HG02588 (cell line): Measurements from ENCODE around the gene HNRNPD.
"Not testable (repeated sequence)": the region's sequence is repeated elsewhere in the genome, so short reads cannot be mapped to it uniquely, and the experiment has no call there.

Source experiments
- ATAC-seq: cut with Tn5 transposase; IDR thresholded peaks from one replicate; pipeline ENCODE4 v1.9.1; 2021; ENCODE audit warnings: mild to moderate bottlenecking, moderate library complexity; ENCODE audit not compliant: unreplicated experiment

HNRNPD gene

GRCh38 chr4:82373486-82373815, 340 bp downstream of the HNRNPD start:
- ATAC-seq = peak; percentile 19

DNA sequence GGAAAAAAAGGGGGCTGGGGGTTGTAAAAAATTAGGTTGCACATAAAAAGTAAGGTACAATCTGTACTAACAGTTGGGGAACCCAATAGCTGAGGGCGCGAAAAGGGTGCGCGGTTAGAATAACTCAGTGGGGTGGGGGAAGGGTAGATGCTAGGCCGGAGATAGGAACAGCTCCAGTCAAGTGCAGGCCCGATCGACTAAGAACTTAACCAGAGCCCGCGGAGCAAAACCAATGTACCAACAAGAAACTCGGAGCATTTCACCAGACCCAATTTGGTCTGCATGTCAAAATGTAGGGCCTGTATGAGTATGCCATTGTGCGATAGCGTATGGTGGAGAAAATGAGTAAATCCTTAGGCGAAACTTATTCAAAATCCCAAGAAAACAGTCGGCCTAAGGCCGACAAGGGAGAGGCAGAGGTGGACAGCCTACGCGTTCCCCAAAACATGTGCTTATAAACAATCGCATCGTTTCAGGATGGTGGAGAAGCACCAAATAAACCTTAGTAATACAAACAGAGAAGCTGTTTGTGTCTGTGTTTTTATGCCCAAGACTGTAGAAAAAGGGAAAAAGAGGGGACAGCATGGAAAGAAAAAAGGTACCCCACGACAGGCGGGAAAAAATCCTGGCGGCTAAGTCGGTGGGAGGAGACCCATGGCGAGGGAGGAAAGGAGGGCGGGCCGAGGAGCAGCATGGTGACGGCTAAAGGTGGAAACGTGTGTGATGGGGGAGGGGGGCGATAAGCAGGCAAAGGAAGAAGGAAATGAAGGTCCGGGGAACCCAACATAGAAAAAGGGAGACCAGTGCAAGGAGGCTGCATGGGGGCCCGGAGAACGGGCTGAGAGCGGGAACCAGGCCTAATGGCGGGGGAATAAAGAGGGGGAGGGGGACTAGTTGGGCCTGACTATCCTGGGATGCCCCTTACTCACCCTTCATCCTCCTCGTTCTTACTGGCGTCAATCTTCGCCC, 990 bp downstream of the HNRNPD start:
- ATAC-seq = peak; percentile 17

DNA sequence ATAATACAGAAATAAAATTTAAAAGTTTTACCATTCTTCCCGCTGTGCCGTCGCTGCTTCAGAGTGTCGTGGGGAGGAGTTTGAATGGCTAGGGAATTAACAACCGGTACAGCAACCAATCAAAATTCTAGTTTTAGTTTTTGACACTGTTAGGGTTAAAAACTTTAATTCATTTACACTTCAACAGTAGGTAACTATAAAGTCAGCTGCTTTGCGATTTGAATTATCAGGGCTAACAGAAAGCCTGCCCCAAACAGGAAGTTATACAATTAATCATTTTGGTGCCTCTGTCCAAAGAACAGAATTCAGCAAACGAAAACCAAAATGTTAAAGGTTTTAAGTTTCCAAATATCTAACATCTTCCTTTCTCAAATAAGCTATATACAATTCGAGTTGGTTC, 2.3 kb downstream of the HNRNPD start:
- ATAC-seq = no peak

DNA sequence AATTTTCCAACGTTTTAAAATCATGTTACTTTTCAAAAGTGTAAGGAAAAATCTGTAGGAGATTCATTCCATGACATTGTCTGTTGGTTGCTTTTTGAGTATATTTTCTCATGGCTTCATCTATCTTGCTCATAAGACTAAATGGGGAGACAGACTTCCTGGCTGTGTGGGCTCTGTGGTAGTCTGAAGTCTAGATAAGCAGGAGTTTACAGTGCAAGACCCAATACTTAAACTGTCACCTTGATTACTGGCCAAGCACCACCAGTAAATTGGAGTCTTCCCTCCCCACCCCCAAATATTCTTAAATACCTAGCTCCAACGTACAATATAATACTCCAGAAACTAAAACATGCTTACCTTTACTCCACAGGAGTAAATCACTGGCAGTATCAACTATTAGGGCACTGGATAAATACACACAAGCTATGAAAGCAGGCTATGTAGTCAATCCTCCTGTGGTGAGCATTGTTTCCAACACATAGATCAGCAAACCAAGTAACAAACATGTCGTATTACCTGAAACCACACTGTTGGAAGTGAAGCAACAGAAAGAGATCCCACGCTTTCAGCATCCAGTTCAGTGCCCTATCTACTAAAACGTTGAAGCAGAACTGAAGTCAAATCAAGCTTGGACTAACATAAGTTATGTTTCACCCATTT, 6.2 kb downstream of the HNRNPD start:
- no peak for ATAC-seq

DNA sequence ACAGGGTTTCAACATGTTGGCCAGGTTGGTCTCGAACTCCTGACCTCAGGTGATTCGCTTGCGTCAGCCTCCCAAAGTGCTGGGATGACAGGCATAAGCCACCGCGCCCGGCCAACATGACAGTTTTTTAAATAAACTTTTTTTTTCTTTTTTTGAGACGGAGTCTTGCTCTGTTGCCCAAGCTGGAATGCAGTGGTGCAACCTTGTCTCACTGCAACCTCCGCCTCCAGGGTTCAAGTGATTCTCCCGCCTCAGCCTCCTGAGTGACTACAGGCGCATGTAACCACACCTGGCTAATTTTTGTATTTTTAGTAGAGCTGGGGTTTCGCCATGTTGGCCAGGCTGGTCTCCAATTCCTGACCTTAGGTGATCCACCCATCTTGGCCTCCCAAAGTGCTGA, 7.4 kb downstream of the HNRNPD start:
- ATAC-seq = not testable (repeated sequence)

- ATAC-seq = no peak
Measured at GRCh38 chr4:82363896-82364487, 9.8 kb downstream of the HNRNPD start.

DNA sequence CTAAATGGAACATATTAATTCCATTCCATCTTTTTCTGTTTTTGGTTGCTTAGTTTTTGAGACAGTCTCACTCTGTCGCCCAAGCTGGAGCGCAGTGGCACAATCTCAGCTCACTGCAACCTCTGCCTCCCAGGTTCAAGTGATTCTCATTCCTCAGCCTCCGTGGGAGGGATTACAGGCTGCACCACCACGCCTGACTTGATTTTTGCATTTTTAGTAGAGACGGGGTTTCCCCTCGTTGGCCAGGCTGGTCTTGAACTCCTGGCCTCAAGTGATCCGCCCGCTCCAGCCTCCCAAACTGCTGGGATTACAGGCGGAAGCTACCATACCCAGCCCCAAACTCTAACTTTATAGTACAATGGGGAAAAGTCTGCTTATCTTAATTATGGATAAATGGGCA, 11.2 kb downstream of the HNRNPD start:
- peak; percentile 40 for ATAC-seq

DNA sequence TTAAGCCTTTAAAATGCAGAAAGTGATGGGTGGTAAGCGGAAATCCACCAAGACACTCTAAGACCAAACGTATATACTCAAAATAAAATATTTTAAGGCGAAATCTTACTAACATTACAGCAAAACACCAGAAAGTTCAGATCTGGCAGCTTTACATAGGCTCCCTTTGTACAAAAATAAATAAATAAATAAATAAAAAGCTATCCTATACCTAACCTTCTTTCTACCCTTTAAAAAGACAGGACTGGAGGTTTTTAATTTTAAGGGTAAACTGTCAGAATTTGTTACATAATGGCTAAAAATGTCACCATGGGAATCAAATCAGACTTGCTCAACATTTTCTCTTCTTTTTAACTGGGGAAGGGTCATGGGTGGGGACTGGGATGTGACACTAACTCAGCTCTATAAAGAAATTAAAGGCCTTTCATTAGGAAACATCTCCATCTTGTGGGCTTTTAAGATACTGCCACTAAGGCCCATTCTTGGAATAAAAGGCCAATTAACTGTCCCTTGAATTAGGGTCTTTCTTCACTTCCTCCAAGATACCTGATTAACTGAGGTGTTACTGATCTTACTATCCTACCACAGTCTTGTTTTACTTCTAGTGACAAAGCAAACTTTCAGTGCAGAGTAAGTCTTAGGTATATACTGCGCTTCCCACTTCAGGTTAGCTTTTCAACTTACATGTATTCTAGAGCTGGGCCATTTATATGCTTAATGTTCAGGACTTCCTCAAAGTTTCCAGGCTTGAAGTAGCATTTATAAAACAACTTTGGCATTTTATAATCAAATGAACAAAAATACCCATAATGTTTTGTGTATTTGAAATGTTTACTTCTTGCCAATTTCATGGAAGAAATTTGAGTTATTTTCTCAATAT, 13.3 kb downstream of the HNRNPD start:
- ATAC-seq = no peak

GRCh38 chr4:82358847-82359246, 14.9 kb downstream of the HNRNPD start:
- no peak for ATAC-seq

DNA sequence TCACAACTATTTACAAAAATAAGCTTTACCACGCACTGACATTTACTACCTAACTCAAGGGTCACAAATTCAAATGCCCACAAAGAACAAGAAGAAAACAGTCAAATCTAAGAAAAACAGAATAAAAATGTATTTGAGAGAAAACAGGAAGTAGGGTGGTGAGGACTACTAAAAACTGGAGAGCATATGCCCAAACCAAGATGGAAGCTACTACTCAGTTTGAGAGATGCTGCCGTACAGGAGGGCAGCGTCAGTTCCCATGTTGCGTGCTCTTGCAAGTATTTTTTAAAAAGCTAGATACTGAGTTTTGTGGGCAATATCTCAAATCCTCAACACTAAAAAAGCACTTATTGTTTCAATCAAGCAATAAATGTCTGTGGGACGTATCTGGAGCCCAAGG, 16.2 kb downstream of the HNRNPD start:
- no peak for ATAC-seq

GRCh38 chr4:82354788-82355187, 19.0 kb downstream of the HNRNPD start:
- ATAC-seq = no peak

DNA sequence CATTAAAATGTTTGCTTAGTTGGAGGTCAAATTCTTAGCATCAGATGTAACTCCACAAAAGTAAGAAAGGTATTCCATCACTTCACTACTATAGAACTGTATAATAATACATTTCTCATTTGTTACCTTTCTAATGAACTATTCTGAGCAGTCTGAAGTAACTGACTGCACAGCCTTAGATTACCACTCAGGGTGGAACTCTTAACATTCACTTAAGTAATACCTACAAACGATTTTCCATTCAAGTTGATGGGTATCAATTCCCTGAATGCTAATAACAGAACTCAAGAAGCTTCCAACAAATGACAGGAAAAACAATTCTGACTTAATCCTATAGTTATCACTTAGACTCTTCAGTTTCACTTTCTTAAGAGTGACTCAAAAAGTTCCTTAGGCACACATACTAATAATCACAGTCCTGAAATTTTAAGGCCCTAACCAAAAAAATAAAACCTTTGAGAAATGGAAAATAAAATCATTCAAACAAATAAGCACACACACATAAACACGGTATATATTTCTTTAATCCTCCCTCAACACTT, 20.9 kb downstream of the HNRNPD start:
- peak; percentile 44 for ATAC-seq

- no peak for ATAC-seq
Measured at GRCh38 chr4:82352118-82352824, 21.5 kb downstream of the HNRNPD start.

GRCh38 chr4:82346126-82346525, 27.7 kb downstream of the HNRNPD start:
- ATAC-seq = no peak

DNA sequence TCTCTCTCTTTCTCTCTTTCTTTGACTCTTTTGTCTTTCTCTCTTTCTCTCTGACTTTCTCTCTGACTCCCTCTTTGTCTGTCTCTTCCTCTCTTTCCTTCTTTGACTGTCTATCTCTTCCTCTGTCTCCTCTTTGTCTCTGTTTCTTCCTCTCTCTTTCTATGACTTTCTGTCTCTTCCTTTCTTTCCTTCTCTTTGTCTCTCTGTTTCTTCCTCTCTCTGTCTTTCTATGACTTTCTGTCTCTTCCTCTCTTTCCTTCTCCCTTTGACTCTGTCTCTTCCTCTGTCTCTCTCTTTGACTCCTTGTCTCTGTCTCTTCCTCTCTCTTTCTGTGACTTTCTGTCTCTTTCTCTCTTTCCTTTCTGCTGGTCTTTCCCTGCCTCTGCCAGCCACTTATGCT, 38.7 kb downstream of the HNRNPD start:
- no peak for ATAC-seq

- ATAC-seq = not testable (repeated sequence)
Measured at GRCh38 chr4:82333641-82334040, 40.1 kb downstream of the HNRNPD start.

DNA sequence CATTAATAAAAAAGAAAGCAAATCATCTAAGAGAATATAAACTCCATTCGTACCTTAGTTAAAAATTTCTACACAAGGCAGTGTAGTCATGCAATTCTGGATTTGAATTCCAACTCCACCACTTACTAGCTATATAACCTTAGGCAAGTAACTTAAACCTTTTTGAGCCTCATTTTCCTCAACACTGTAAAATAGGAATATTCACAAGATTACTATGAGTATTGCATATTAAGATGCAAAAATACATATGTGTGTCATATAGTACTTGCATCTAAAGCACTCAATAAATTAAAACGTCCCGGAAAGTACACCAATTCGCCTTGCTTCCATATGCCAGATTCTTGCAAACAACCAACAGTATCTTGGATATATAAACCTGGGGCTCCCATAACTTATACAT, 42.0 kb downstream of the HNRNPD start:
- ATAC-seq = no peak

GRCh38 chr4:82320351-82320750, 53.4 kb downstream of the HNRNPD start:
- no peak for ATAC-seq

DNA sequence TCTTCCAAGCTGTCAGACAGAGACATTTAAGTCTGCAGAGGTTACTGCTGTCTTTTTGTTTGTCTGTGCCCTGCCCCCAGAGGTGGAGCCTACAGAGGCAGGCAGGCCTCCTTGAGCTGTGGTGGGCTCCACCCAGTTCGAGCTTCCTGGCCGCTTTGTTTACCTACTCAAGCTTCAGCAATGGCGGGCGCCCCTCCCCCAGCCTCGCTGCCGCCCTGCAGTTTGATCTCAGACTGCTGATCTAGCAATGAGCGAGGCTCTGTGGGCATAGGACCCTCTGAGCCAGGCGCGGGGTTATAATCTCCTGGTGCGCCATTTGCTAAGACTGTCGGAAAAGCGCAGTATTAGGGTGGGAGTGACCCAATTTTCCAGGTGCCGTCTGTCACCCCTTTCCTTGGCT, 70.7 kb downstream of the HNRNPD start:
- ATAC-seq = not testable (repeated sequence)
